GM13976 (cell line): Measurements from ENCODE around the gene MMEL1.

Experiments used
- DNase-seq: peaks from one replicate; pipeline ENCODE4 v3.0.0; 2012; ENCODE audit warnings: low spot score
- CTCF ChIP-seq: IDR thresholded peaks from 2 replicates; pipeline ENCODE4 v1.5.1; 2012; ENCODE audit warnings: borderline replicate concordance, mild to moderate bottlenecking; ENCODE audit not compliant: insufficient read depth; ENCODE audit errors: extremely low read depth, missing control alignments, control extremely low read depth
- in situ Hi-C: fragments of 300-500 bp; cut with MboI; formaldehyde crosslinking; loops from one replicate; pipeline ENCODE4 v1.12.0; 2022; ENCODE audit warnings: low sequenced_read_pairs, mixed read lengths, inconsistent platforms; ENCODE audit not compliant: unreplicated experiment

Gene MMEL1

GRCh38 chr1:2559509-2560298, 73.1 kb downstream of the MMEL1 start:
- DNase-seq: no peak
- TF ChIP-seq CTCF: no peak
- in situ Hi-C loops: no loop called here

- in situ Hi-C loops: no loop called here
- TF ChIP-seq CTCF: no peak
- DNase-seq: no peak
Observed at GRCh38 chr1:2558861-2559260, 74.0 kb downstream of the MMEL1 start.

DNA sequence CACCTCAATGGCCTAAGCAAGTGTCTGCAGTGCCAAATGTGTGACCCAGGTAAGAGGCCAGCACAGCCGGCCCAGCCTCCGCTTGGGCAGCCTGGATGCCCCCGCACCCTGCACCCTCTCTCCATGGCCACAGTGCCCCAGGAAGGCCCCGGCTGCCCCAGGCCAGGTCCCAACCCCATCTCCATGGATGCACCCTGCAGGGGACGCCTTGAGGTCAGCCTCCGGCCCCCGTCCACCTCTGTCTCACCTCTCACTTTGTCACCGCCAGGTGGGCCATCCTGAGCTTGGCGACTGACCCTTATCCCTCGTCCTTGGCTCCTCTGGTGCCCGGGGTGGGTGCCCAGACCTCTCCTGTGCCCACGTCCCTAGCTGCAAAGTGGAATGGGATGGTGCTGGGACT, 74.4 kb downstream of the MMEL1 start:
- DNase-seq: no peak
- no peak for TF ChIP-seq CTCF
- in situ Hi-C loops: no loop called here

GRCh38 chr1:2557482-2558400, 75.1 kb downstream of the MMEL1 start:
- TF ChIP-seq CTCF: no peak
- DNase-seq: no peak
- in situ Hi-C loops: no loop called here

DNA sequence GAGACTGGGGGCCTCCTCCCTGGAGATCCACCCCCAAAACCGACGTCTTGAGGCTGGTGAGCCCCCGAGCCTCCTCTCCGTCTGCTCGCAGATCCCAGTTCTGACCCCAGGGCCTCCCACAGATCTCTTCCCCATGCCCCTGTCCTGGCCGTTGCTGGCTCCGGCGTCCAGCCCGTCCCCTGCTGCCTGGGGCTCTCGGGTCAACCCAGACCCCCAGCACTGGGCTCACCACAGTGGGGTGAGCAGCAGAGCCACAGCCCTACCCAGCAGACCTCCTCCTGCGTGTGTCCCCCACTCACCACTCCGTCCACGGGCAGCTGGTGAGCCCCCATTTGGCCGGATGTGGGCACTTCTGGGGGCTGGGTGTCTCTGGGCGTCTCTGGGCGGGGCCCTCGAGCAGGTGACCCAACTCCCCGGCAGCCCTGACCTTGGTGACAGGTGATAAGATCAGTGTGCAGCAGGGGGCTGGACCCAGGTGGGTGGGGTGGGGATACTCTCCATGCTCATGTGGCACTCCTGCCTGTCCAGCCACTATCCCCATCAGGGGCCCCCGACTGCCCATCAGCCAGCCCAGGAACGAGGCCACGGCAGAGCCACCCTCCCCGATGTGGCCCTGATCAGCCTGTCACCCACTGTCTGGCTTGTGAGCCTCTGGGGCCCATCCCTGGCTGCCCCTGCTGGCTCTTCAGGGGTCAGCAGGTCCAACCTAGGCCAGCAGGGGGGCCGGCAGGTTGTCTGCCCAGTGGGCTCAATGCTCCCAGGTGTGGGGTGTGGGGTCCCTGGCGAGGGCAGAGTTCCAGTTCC, 75.9 kb downstream of the MMEL1 start:
- TF ChIP-seq CTCF: no peak
- peak; percentile 72 for DNase-seq
- in situ Hi-C loops: no loop called here

DNA sequence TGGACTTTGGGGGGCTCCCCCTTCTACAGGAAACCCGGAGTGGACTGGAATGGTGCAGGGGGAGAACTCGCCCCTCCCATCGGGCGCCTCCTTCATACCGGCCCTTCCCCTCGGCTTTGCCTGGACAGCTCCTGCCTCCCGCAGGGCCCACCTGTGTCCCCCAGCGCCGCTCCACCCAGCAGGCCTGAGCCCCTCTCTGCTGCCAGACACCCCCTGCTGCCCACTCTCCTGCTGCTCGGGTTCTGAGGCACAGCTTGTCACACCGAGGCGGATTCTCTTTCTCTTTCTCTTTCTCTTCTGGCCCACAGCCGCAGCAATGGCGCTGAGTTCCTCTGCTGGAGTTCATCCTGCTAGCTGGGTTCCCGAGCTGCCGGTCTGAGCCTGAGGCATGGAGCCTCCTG, 76.5 kb downstream of the MMEL1 start, which contains the start of gene TNFRSF14:
TNFRSF14 (plus strand) TSS at position 95 of the 401 bp plus-strand sequence; CDS start at position 389, 294 bp downstream.
- in situ Hi-C loops: no loop called here
- no peak for TF ChIP-seq CTCF
- DNase-seq: peak; percentile 89
